GM21717 (cell line): ENCODE measurements around the gene ASPSCR1.

Source experiments
- ATAC-seq: cut with Tn5 transposase; IDR thresholded peaks from one replicate; pipeline ENCODE4 v1.9.1; 2021; ENCODE audit warnings: mild to moderate bottlenecking, moderate library complexity; ENCODE audit not compliant: unreplicated experiment

The ASPSCR1 gene

DNA sequence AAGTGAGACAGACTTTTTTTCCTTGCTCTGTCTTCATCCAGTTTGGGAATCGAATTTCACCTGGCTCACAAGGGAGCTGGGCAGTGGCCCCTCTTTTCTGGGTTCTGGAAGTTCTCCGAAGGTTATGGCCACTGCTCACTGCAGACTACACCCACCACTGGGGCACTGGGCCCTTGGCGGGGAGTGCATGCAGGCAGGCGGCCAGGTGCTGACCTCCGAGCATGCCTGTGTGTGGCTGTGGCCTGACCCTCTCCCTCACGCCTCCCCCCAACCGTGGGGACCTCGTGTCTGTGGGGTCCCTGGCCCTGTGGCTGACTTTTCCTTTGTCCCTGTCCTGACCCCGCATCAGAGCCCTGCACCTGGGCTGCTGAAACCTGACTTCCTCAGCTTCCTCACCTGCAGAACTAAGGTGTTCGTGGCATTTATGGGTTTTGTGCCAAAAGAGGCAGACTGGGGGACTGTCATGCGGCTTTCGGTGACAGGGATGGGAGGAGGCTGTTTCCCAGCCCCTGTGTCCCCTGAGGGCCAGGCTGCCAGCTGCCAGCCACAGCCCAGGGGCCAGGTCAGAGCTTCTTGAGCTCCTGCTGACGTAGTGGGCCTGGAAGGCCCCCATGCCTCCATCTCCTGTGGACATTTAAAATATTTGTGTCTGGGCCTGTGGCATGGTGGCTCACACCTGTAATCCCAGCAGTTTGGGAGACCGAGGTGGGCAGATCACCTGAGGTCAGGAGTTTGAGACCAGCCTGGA is 21.4 kb downstream of the ASPSCR1 start:
- ATAC-seq: no peak

GRCh38 chr17:81999587-81999975 is 22.2 kb downstream of the ASPSCR1 start:
- ATAC-seq: no peak

DNA sequence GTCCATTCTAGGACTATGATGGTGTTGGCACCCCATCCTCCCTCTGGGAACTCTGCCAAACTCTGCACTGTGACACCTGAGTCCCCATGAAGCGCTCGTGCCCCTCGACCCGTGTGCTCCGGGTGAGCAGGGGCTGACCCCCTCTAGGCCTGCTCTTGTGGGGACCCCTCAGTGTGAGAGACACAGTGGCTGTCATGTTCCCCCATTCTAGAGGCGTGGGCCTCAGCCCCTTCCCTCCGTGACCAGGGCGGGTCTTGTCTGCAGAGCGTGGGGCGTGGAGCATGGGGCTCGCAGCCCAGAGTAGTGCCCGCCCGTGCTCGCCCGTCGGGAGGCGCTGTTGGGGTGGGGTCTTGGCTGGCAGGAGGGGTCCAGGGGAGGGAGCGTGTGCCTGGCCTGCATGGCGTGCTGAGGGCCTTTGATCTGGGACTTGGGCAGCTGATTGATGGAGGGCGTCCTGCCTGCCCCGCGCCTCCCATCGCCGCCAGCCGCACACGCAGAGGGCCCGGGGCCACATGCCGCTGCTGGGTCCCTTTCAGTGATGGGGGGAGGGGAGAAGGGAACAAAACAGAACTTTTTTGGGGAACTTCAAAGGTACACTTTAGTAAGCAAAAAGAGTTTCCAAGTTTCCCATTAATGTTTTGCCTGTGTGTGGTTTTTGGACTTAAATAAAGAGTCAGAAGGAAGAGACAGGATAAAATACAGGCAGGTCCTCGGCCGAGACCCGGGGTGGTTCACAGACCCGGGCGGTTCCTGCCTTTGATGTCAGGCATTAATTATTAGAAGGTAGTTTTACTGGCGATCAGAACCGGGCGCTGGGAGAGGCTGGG is 22.8 kb downstream of the ASPSCR1 start:
- no peak for ATAC-seq

- ATAC-seq: no peak
These were observed 23.6 kb downstream of the ASPSCR1 start for GRCh38 chr17:82000803-82001570.

DNA sequence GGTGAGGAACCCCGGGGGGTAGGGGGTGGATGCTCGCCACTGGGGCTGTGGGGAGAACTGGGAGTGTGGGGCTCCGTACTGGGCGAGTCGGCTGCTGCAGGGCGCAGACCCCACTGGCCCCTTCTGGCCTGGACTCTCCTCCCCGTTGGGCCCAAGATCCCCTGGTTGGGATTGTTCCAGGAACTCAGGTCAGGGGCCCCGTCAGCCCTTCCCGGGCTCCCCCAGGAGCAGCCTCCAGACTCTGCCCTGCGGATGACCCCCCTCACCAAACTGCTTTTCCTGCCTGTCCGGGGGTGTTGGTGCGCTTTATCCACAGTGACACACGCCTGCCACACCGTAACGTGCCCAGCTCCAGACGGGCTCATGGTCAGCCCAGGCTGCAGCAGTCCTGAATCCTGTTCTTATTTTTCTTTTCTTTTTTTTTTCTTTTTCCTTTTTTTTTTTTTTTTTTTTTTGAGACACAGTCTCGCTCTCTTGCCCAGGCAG is 24.2 kb downstream of the ASPSCR1 start:
- ATAC-seq: no peak

GRCh38 chr17:82003411-82004381 is 26.3 kb downstream of the ASPSCR1 start:
- no peak for ATAC-seq

DNA sequence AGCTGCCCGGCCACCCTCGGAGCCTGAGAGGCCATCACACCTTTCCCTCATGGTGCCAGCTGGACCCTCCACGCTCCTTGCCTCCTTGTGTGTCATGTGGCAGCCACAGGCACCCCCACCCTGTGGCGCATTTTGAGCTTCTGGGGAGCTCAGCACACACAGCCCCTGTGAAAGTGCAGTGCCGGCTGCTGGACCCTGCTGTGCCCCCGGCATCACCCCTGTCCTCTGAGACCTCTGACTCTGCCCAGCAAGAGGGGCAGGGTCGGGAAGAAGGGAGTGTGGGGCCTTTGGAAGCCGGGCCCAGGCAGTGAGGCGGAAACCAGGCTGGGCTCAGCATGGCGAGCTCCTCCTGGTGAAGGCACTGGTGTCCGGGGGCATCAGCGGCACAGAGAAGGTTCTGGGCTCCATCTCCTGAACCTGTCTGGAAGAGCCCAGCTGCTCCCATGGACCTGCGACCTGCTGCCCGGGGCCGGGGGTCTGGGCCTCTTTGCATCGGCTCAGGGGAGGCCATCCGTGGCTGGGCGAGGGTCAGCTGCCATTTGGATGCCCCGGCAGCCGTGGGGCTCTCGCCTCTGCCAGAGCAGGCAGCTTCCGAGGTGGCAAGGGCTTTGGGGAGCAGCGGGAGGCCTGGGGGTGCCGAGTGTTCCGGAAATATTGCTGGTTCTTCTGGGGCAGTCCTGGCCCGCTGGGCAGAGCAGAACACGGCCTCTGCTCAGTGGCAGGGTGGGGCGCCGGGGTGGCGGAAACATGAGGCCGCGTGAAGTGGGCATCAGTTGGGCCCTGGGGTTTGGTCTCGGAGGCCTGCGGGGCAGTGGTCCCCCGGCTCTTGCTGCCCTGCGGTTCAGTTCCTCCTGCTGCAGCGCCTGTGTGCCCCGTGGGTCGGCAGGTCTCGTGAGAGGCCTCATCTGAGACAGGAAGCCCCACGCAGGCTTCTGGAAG is 27.4 kb downstream of the ASPSCR1 start:
- ATAC-seq: no peak

GRCh38 chr17:82005701-82006348 is 28.4 kb downstream of the ASPSCR1 start:
- ATAC-seq: no peak

DNA sequence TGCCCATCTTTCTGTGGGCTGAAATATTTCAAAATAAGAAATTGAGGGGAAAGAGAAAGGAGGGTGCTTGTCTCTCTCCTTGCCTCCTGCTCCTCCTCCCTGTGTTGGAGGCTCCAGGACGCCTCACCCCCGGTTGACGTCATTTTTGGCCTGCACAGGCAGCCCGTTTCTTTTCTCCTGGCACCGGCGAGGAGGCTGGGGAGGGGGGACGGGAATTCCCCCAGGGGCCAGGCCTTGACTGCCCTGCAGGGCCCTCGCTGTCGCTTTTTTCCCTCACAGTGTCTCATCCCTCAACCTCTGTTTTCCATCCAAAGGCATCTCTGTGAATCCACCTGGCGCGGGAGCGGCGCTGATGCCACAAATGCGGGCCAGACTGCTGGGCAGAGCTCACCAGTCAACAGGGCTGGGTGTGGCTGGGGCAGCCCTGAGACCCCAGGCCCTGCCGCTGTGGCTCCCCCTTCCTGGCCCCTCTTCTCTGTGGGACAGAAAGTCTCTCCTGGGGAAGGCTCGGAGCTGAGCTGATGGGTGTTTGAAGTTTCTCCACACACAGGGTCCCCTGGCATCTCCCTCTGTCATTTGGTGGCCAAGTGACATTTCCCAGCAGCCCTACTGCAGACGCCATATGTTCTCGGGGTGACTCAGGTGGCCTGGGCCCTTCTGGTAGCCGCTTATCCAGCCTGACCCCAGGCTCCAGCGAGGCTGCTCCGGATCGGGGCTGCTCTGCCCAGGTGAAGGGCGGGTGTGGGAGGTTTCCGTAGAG is 29.2 kb downstream of the ASPSCR1 start:
- ATAC-seq: no peak

GRCh38 chr17:82007228-82007494 is 29.7 kb downstream of the ASPSCR1 start:
- ATAC-seq: no peak

GRCh38 chr17:82007495-82008257 is 30.2 kb downstream of the ASPSCR1 start:
- ATAC-seq: no peak

GRCh38 chr17:82008258-82008940 is 31.0 kb downstream of the ASPSCR1 start:
- no peak for ATAC-seq

- ATAC-seq: no peak
These were observed 31.5 kb downstream of the ASPSCR1 start for GRCh38 chr17:82008941-82009405.

DNA sequence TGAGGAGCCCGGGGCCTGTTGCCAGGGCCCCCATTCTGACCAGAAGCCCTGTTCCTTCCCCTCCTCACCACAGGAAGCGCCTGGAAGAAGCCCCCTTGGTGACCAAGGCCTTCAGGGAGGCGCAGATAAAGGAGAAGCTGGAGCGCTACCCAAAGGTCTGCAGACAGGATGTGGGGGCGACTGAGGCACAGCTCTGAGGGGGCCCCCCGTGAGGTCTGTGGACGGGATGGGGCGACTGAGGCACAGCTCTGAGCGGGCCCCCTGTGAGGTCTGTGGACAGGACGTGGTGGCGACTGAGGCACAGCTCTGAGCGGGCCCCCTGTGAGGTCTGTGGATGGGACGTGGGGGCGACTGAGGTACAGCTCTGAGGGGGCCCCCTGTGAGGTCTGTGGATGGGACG is 32.0 kb downstream of the ASPSCR1 start:
- no peak for ATAC-seq

DNA sequence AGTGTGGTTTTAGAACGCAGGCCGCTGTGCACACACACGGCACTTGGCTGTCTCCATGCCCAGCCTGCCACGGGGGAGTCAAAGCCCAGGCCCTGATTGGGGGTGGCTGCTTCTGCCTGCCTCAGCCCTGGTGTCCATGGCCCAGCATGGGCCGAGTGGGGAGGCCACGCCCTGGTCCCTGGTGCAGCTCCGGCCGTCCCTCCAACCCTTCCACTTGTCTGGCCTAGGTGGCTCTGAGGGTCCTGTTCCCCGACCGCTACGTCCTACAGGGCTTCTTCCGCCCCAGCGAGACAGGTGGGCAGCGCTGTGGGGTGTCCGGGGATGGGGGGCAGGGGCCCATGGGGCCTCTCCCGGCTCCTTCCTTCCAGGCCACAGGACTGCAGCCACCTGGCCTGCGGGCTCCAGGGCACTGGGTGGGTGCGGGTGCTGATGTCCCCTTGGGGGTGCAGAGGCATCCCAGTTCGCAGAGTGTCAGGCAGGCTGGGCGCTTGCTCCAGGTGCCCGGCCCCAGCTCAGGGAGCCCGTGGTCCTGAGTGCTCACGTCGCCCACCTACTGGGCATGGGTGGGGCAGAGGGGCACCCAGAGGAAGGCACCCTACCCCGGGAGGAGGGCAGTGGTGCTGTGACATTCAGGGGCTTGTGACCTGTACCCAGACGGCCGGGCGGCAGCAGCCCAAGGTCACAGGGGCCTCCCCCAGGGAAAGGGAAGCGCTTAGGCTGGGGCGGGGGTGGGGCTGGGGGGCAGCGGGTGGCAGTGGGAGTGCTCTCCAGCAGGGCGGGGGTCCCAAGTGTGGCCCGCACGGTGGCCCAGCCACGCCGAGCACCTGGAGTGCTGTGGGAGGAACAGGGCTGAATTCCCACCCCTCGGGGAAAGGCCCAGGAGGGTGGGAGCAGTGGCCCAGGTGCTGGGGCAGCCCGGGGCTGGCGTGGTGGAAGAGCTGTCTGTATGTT is 33.4 kb downstream of the ASPSCR1 start:
- ATAC-seq: no peak
